OCI-LY3 (cell line): ENCODE data around the gene SELENOO.

Experiments
- EZH2phosphoT487 ChIP-seq: fragments of 200-600 bp; shearing (Covaris generic); IDR thresholded peaks from 2 replicates; pipeline ENCODE4 v1.6.1; 2018; ENCODE audit warnings: antibody characterized with exemption, mixed run types, low read depth
- TF ChIP-seq, protein P1 (sequence below): fragments of 200-600, 300-600 bp; sonication (generic); IDR thresholded peaks from 2 replicates; pipeline ENCODE4 v1.5.1; 2014; ENCODE audit warnings: antibody characterized with exemption, low read length, low read depth

DNA sequence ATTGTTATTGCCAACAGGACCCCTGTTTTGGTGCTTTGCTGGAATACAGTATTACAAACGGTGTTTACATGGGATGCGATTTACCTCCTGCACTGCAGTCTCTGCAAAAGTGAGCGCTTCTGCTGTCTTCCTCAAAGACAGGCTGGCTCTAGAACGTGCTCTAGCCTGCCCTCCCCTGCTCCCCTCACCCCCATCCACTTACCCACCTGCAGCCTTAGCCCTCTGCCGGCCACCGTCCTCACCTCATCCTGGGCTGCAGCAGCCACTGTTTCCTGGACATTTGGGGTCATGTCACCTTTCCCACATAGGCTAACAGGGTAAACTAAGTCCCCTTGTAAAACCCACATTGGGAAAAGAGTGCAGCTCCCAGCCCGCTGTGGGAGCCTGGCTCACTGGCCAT lies 39.9 kb upstream of the SELENOO start:
- TF ChIP-seq, protein P1, sequence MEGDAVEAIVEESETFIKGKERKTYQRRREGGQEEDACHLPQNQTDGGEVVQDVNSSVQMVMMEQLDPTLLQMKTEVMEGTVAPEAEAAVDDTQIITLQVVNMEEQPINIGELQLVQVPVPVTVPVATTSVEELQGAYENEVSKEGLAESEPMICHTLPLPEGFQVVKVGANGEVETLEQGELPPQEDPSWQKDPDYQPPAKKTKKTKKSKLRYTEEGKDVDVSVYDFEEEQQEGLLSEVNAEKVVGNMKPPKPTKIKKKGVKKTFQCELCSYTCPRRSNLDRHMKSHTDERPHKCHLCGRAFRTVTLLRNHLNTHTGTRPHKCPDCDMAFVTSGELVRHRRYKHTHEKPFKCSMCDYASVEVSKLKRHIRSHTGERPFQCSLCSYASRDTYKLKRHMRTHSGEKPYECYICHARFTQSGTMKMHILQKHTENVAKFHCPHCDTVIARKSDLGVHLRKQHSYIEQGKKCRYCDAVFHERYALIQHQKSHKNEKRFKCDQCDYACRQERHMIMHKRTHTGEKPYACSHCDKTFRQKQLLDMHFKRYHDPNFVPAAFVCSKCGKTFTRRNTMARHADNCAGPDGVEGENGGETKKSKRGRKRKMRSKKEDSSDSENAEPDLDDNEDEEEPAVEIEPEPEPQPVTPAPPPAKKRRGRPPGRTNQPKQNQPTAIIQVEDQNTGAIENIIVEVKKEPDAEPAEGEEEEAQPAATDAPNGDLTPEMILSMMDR: no peak
- no peak for TF ChIP-seq EZH2phosphoT487
